ENCODE data around the gene TTLL4.

- TF ChIP-seq POLR2AphosphoS5 (IDR thresholded peaks at IDR 0.05; ENCODE audit: low read depth, low read length) (no peak), POLR2A (IDR thresholded peaks at IDR 0.05; ENCODE audit: low read depth, low read length) (no peak)
Measured at GRCh38 chr2:218722876-218723785, 12.5 kb downstream of the TTLL4 start.

All from GM12891 (cell line).